Keratinocyte (primary cell): ENCODE measurements around the gene KRTAP5-10. TPM values are rescaled to one million over a fixed set of nuclear protein-coding genes. Genes with fewer than 3 reads are reported as not detected.

Experiments used
- DNase-seq: peaks from one replicate; pipeline ENCODE4 v3.0.0-alpha.2; 2011; ENCODE audit warnings: low read depth, missing footprints, low spot score
- FAIRE-seq: peaks from 2 replicates; lab custom pipeline; 2011; peaks lifted over from hg19 to GRCh38; lab: Jason Lieb, UNC
- H2AFZ ChIP-seq: 2 replicates; pipeline ENCODE4 v1.6.0; 2012; ENCODE audit warnings: low read length, control low read depth, inconsistent platforms; ENCODE audit not compliant: control insufficient read depth
- H3K27ac ChIP-seq: 2 replicates; pipeline ENCODE4 v1.5.1; 2011; ENCODE audit warnings: low read length; ENCODE audit not compliant: control insufficient read depth, insufficient read depth
- H3K27me3 ChIP-seq: 3 replicates; pipeline ENCODE4 v1.6.0; 2011; ENCODE audit warnings: low read length; ENCODE audit not compliant: control insufficient read depth, insufficient read depth; ENCODE audit errors: extremely low read depth
- H3K36me3 ChIP-seq, 2 experiments: 2 replicates in 1 of 2; 3 replicates in 1 of 2; pipeline ENCODE4 v1.5.1; 2011; ENCODE audit warnings: low read length in 2 of 2, mild to moderate bottlenecking in 1 of 2; ENCODE audit not compliant: control insufficient read depth in 2 of 2, insufficient read depth in 2 of 2; ENCODE audit errors: extremely low read depth in 1 of 2
- H3K4me1 ChIP-seq: 3 replicates; pipeline ENCODE4 v1.5.1; 2011; ENCODE audit warnings: low read length; ENCODE audit not compliant: control insufficient read depth, insufficient read depth; ENCODE audit errors: extremely low read depth
- H3K4me2 ChIP-seq: 3 replicates; pipeline ENCODE4 v1.6.0; 2011; ENCODE audit warnings: low read depth, low read length; ENCODE audit not compliant: control insufficient read depth, insufficient read depth; ENCODE audit errors: extremely low read depth
- H3K4me3 ChIP-seq, 3 experiments: fragments of 200-600 bp in 1 of 3; sonication (generic) in 1 of 3; 2 replicates in 2 of 3; 3 replicates in 1 of 3; pipeline ENCODE4 v1.5.1; 2011 to 2016; ENCODE audit warnings: low read length in 3 of 3, mild to moderate bottlenecking in 3 of 3, control low read depth in 2 of 3, inconsistent platforms in 1 of 3, low read depth in 1 of 3, mixed read lengths in 1 of 3, mixed run types in 1 of 3, moderate library complexity in 1 of 3; ENCODE audit not compliant: control insufficient read depth in 2 of 3, insufficient read depth in 2 of 3; ENCODE audit errors: extremely low read depth in 1 of 3
- H3K79me2 ChIP-seq: 2 replicates; pipeline ENCODE4 v1.6.0; 2012; ENCODE audit warnings: low read length; ENCODE audit not compliant: control insufficient read depth, insufficient read depth
- H3K9ac ChIP-seq: 3 replicates; pipeline ENCODE4 v1.6.0; 2011; ENCODE audit warnings: low read length; ENCODE audit not compliant: control insufficient read depth, insufficient read depth; ENCODE audit errors: extremely low read depth
- H3K9me1 ChIP-seq: 3 replicates; pipeline ENCODE4 v1.6.0; 2011; ENCODE audit warnings: low read length; ENCODE audit not compliant: control insufficient read depth, insufficient read depth; ENCODE audit errors: extremely low read depth
- H3K9me3 ChIP-seq: 2 replicates; pipeline ENCODE4 v1.5.1; 2012; ENCODE audit warnings: low read depth, low read length; ENCODE audit not compliant: control insufficient read depth
- H4K20me1 ChIP-seq: 3 replicates; pipeline ENCODE4 v1.6.0; 2011; ENCODE audit warnings: low read length; ENCODE audit not compliant: control insufficient read depth, insufficient read depth; ENCODE audit errors: extremely low read depth
- CTCF ChIP-seq, 3 experiments: IDR thresholded peaks in 1 of 3; conservative IDR thresholded peaks in 1 of 3; optimal IDR thresholded peaks in 1 of 3; 2 replicates in 2 of 3; 3 replicates in 1 of 3; pipeline versions ENCODE3 to v1.5.1; 2011; ENCODE audit warnings: low read length in 3 of 3, mild to moderate bottlenecking in 3 of 3, moderate library complexity in 2 of 3, control low read depth in 1 of 3, inconsistent platforms in 1 of 3; ENCODE audit not compliant: insufficient read depth in 2 of 3; ENCODE audit errors: extremely low read depth in 1 of 3
- EZH2 ChIP-seq: IDR thresholded peaks from one replicate; pipeline ENCODE4 v1.6.1; 2012; ENCODE audit warnings: inconsistent platforms, mild to moderate bottlenecking, low read length, moderate library complexity
- dilution Hi-C: fragments of 300-500 bp; cut with MboI; formaldehyde crosslinking; loops from one replicate; pipeline ENCODE4 v1.7.0; 2020; ENCODE audit warnings: low sequenced_read_pairs; ENCODE audit not compliant: extremely low pct_ligation_motif_present
- polyA plus RNA-seq, 5 experiments: library from polyadenylated mRNA; depleted of rRNA in 3 of 5; stranded (reverse) in 3 of 5; stranded (forward) in 1 of 5; unstranded in 1 of 5; fragments of >200 nt; gene quantifications; 1 replicate in 1 of 5; 2 replicates in 3 of 5; 3 replicates in 1 of 5; pipeline versions ENCODE4 v1.2.1 to v1.2.3, GENCODE V29; 2011 to 2012; ENCODE audit warnings: missing spikeins in 2 of 5, low read depth in 1 of 5, low replicate concordance in 1 of 5

KRTAP5-10 gene
- polyA plus RNA-seq, 1 donor (not counting 4 experiments of a cell fraction or from before 2014, with no cell fraction given), result not detected

- H3K36me3 ChIP-seq, result no peaks in the 10 kb centered on the region
These were observed 45.8 kb upstream of the KRTAP5-10 start for GRCh38 chr11:71519546-71519945.

GRCh38 chr11:71525188-71525937, 40.0 kb upstream of the KRTAP5-10 start:
- Histone ChIP-seq H3K4me1 (no peaks in the 10 kb centered on the region), H3K27me3 (no peaks in the 10 kb centered on the region), H3K4me2 (no peak overlapping the region), H3K9ac (no peak overlapping the region), H2AFZ (no peak overlapping the region), H3K27ac (no peak overlapping the region), H3K4me3 (no peak overlapping the region), H3K9me3 (no peaks in the 10 kb centered on the region), H4K20me1 (no peaks in the 10 kb centered on the region), H3K9me1 (no peaks in the 10 kb centered on the region), H3K36me3 (no peaks in the 10 kb centered on the region), H3K79me2 (no peaks in the 10 kb centered on the region)
- dilution Hi-C loops, result no loop called here
- DNase-seq, result no peak
- TF ChIP-seq CTCF (optimal IDR thresholded peaks at IDR 0.05 in 1 of 3, IDR thresholded peaks at IDR 0.05 in 1 of 3, conservative IDR thresholded peaks at IDR 0.05 in 1 of 3; ENCODE audit: extremely low read depth in 1 of 3, insufficient read depth in 2 of 3, low read length in 3 of 3) (no peak), EZH2 (no peak)
- FAIRE-seq, result no peak

More at GRCh38 chr11:71519546-71519945, 45.8 kb upstream of the KRTAP5-10 start:
- FAIRE-seq (no peak), DNase-seq (no peak)
- no peaks in the 10 kb centered on the region for H3K4me1 ChIP-seq
- TF ChIP-seq CTCF (optimal IDR thresholded peaks at IDR 0.05 in 1 of 3, IDR thresholded peaks at IDR 0.05 in 1 of 3, conservative IDR thresholded peaks at IDR 0.05 in 1 of 3; ENCODE audit: extremely low read depth in 1 of 3, insufficient read depth in 2 of 3, low read length in 3 of 3) (no peak), EZH2 (no peak)
- H3K9me3 ChIP-seq, result no peaks in the 10 kb centered on the region
- H4K20me1 ChIP-seq, result no peaks in the 10 kb centered on the region
- H3K27me3 ChIP-seq, result no peaks in the 10 kb centered on the region
- no peak overlapping the region for H2AFZ ChIP-seq
- no peaks in the 10 kb centered on the region for H3K9me1 ChIP-seq
- no peaks in the 10 kb centered on the region for H3K79me2 ChIP-seq
- H3K9ac ChIP-seq, result no peak overlapping the region
- dilution Hi-C loops, result no loop called here
- H3K27ac ChIP-seq, result no peak overlapping the region
- H3K4me3 ChIP-seq, result no peak overlapping the region
- no peak overlapping the region for H3K4me2 ChIP-seq
